Measurements from ENCODE around the gene TRIM47. TPM values are rescaled to one million over a fixed set of nuclear protein-coding genes. Genes with fewer than 3 reads are reported as not detected.

The TRIM47 gene
- total RNA-seq, 1 experiment from 2014 or later: 6.9 TPM

DNA sequence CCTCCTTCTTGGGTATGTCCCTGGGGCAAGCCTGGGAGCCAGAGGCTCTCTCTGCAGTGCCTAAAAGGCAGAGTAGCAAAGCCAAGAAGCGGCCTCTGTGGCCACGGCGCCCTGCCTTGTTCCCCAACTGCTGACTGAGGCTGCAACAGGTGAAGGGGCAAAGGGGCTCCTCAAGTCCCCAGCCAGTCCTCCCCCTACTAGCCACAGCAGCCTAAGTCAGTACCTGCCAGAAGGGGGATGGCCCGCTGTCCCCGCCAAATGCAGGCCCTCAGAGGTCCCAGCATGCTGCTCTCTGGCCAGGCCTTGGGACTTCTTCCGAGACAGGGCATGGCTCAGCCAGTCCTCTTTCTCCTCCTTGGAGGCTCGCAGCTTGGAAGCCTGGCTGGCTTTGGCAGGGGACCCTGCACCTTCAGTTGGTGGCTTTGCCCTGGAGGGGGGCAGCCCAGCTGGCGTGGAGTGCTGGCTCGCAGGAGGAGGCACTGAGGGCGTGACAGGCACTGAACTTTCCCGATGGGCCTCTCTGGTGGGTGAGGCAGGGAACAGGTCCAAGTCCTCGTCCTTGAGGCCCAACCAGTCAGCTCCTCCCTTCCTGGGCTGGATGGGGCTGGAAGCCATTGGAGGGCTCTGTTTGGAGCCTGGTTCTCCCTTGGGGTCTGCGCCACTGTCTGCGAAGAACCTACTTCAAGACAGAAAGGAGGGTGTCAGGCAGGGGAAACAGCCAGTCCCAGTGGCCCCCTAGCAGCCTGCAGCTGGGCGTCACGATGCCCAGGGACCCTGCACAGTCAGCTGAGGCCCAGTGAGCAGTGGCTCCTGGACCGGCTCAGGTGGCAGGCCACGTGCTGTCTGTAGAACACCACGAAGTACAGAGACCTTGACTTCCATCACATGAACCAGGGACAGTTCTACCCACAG lies 44.8 kb upstream of the TRIM47 start:
- H3K4ac ChIP-seq (ENCODE audit: low read depth, low read length): no peak overlapping the region
- no peaks in the 10 kb centered on the region for H4K20me1 ChIP-seq (ENCODE audit: control insufficient read depth, insufficient read depth, insufficient read length)
- H3T11ph ChIP-seq (ENCODE audit: low read length): no peak overlapping the region
- H2AK5ac ChIP-seq (ENCODE audit: insufficient read length, low read length): no peak overlapping the region
- no peak overlapping the region for H3K23ac ChIP-seq (ENCODE audit: insufficient read length, low read depth, low read length)
- no peak overlapping the region for H3K9ac ChIP-seq (ENCODE audit: extremely low read depth, insufficient read length, low read length)
- TF ChIP-seq, protein P1, sequence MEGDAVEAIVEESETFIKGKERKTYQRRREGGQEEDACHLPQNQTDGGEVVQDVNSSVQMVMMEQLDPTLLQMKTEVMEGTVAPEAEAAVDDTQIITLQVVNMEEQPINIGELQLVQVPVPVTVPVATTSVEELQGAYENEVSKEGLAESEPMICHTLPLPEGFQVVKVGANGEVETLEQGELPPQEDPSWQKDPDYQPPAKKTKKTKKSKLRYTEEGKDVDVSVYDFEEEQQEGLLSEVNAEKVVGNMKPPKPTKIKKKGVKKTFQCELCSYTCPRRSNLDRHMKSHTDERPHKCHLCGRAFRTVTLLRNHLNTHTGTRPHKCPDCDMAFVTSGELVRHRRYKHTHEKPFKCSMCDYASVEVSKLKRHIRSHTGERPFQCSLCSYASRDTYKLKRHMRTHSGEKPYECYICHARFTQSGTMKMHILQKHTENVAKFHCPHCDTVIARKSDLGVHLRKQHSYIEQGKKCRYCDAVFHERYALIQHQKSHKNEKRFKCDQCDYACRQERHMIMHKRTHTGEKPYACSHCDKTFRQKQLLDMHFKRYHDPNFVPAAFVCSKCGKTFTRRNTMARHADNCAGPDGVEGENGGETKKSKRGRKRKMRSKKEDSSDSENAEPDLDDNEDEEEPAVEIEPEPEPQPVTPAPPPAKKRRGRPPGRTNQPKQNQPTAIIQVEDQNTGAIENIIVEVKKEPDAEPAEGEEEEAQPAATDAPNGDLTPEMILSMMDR (conservative IDR thresholded peaks at IDR 0.05): no peak
- Mint-ChIP-seq H3K4me3 (no peak overlapping the region), H3K27me3 (ENCODE audit: low read depth) (no peaks in the 10 kb centered on the region), H3K36me3 (ENCODE audit: insufficient read depth in 1 of 3, low read depth in 3 of 3) (peaks cover 2 to 29% (median 11%) of the 10 kb centered on the region in 3 experiments; a peak in 5 of 7 replicates), H3K9me3 (no peaks in the 10 kb centered on the region), H3K27ac (no peak overlapping the region), H3K4me1 (no peaks in the 10 kb centered on the region)
- no peak overlapping the region for H4K5ac ChIP-seq (ENCODE audit: insufficient read length, low read depth, low read length)
- H3K56ac ChIP-seq (ENCODE audit: insufficient read length, low read depth, low read length): no peak overlapping the region
- no peak overlapping the region for H4K91ac ChIP-seq (ENCODE audit: insufficient read length, low read depth, low read length)
- H2BK15ac ChIP-seq (ENCODE audit: low read depth, low read length): no peak overlapping the region
- H3K27ac ChIP-seq (ENCODE audit: insufficient read length, low read depth, low read length): no peak overlapping the region
- H2BK12ac ChIP-seq (ENCODE audit: insufficient read length, low read depth, low read length): no peak overlapping the region
- no peaks in the 10 kb centered on the region for H3K27me3 ChIP-seq (ENCODE audit: insufficient read depth, low read length)
- H3K4me1 ChIP-seq (ENCODE audit: insufficient read depth, low read length): no peaks in the 10 kb centered on the region
- H2BK5ac ChIP-seq (ENCODE audit: insufficient read length, low read length): no peak overlapping the region
- no peaks in the 10 kb centered on the region for H3K9me3 ChIP-seq (ENCODE audit: control insufficient read depth, low read depth, low read length)
- no peak overlapping the region for H2AFZ ChIP-seq (ENCODE audit: low read length)
- H3K79me1 ChIP-seq (ENCODE audit: insufficient read depth, low read depth, low read length, poor library complexity, severe bottlenecking): no peaks in the 10 kb centered on the region
- no peak overlapping the region for H2BK20ac ChIP-seq (ENCODE audit: low read depth, low read length, poor library complexity, severe bottlenecking)
- no peak overlapping the region for H3K18ac ChIP-seq (ENCODE audit: insufficient read length, low read depth, low read length)
- no peak overlapping the region for H4K8ac ChIP-seq (replicated peaks; ENCODE audit: insufficient read length, low read depth, low read length)
- no peak for DNase-seq
- H3K14ac ChIP-seq (ENCODE audit: insufficient read depth, low read length): no peak overlapping the region
- H2BK120ac ChIP-seq (ENCODE audit: low read depth, low read length, poor library complexity, severe bottlenecking): no peak overlapping the region
- H3K4me2 ChIP-seq (ENCODE audit: insufficient read depth, insufficient read length, low read length): no peak overlapping the region
- H3K79me2 ChIP-seq (ENCODE audit: insufficient read depth, low read length): no peaks in the 10 kb centered on the region
- no peaks in the 10 kb centered on the region for H3K23me2 ChIP-seq (ENCODE audit: insufficient read length, low read depth, low read length, poor library complexity, severe bottlenecking)
- WGBS (ENCODE audit: extremely low coverage, insufficient read length, low lambda C conversion rate): no CpG with 5 or more reads among the region's 19 CpGs

All from H9 (cell line).